Muscle layer of duodenum (tissue), 2 donors: Measurements from ENCODE around the gene TAF1D.

Experiments
- H3K27ac ChIP-seq: one replicate; pipeline ENCODE4 v1.7.0; 2013; ENCODE audit warnings: mild to moderate bottlenecking, low read length
- H3K27me3 ChIP-seq: one replicate; pipeline ENCODE4 v1.7.0; 2013; ENCODE audit warnings: low read depth, mild to moderate bottlenecking, control low read depth, low read length
- H3K36me3 ChIP-seq, 2 donors: one replicate each; pipeline ENCODE4 v1.7.0; 2013; ENCODE audit warnings: low read length in 2 of 2, control low read depth in 1 of 2, mild to moderate bottlenecking in 1 of 2; ENCODE audit not compliant: insufficient read depth in 2 of 2, control insufficient read depth in 1 of 2
- H3K4me1 ChIP-seq, 2 donors: one replicate each; pipeline ENCODE4 v1.7.0; 2013; ENCODE audit warnings: low read length in 2 of 2, mild to moderate bottlenecking in 2 of 2, control low read depth in 1 of 2, moderate library complexity in 1 of 2; ENCODE audit not compliant: insufficient read depth in 2 of 2, control insufficient read depth in 1 of 2
- H3K4me3 ChIP-seq, 2 donors: one replicate each; pipeline ENCODE4 v1.7.0; 2013; ENCODE audit warnings: low read length in 2 of 2, low read depth in 1 of 2, mild to moderate bottlenecking in 1 of 2
- H3K9me3 ChIP-seq, 2 donors: one replicate each; pipeline ENCODE4 v1.7.0; 2013; ENCODE audit warnings: low read length in 2 of 2, control low read depth in 1 of 2, mild to moderate bottlenecking in 1 of 2; ENCODE audit not compliant: control insufficient read depth in 1 of 2
- donor health status: healthy.

Gene TAF1D

GRCh38 chr11:93686226-93686625, 55.1 kb downstream of the TAF1D start:
- H3K4me3 ChIP-seq, result no peak overlapping the region
- H3K27ac ChIP-seq, result no peak overlapping the region
- H3K36me3 ChIP-seq, result peaks cover 44% of the 10 kb centered on the region in 2 donors
- H3K9me3 ChIP-seq, result no peaks in the 10 kb centered on the region
- H3K4me1 ChIP-seq, result no peaks in the 10 kb centered on the region
- no peaks in the 10 kb centered on the region for H3K27me3 ChIP-seq
